NCI-H82 treated with DMSO at 0.1 percent for 48 hours (cell line): ENCODE measurements around the gene RILP.

Experiments used
- DNase-seq: peaks from one replicate; lab custom pipeline; 2025; ENCODE audit not compliant: unreplicated experiment; lab: John Stamatoyannopoulos, UW

Gene RILP

GRCh38 chr17:1629504-1630310 is 20.0 kb downstream of the RILP start:
- peak; percentile 38 for DNase-seq

GRCh38 chr17:1628856-1629503 is 20.7 kb downstream of the RILP start:
- DNase-seq: peak; percentile 96

GRCh38 chr17:1627982-1628855 is 21.4 kb downstream of the RILP start, which contains the start of gene SLC43A2:
TSS of gene SLC43A2 (minus strand) at chr17:1628834. CDS start at chr17:1627874, 960 bp downstream.
- peak; percentile 73 for DNase-seq

- DNase-seq: no peak
Observed at GRCh38 chr17:1627182-1627981, 22.3 kb downstream of the RILP start.

- peak; percentile 81 for DNase-seq
Observed at GRCh38 chr17:1626333-1626732, 23.3 kb downstream of the RILP start.

- no peak for DNase-seq
Observed at GRCh38 chr17:1625581-1625980, 24.1 kb downstream of the RILP start.

GRCh38 chr17:1625053-1625452 is 24.6 kb downstream of the RILP start:
- no peak for DNase-seq

GRCh38 chr17:1624650-1625049 is 25.0 kb downstream of the RILP start:
- DNase-seq: no peak

GRCh38 chr17:1623057-1623630 is 26.5 kb downstream of the RILP start:
- no peak for DNase-seq

- no peak for DNase-seq
Observed at GRCh38 chr17:1621273-1621954, 28.3 kb downstream of the RILP start.

GRCh38 chr17:1620486-1620885 is 29.2 kb downstream of the RILP start:
- DNase-seq: no peak

GRCh38 chr17:1617620-1618174 is 32.0 kb downstream of the RILP start:
- DNase-seq: no peak

GRCh38 chr17:1616101-1616500 is 33.6 kb downstream of the RILP start:
- no peak for DNase-seq

GRCh38 chr17:1612400-1612799 is 37.3 kb downstream of the RILP start:
- no peak for DNase-seq

GRCh38 chr17:1611715-1612114 is 38.0 kb downstream of the RILP start:
- no peak for DNase-seq

- no peak for DNase-seq
Observed at GRCh38 chr17:1608676-1609075, 41.0 kb downstream of the RILP start.

GRCh38 chr17:1607971-1608320 is 41.7 kb downstream of the RILP start:
- no peak for DNase-seq

GRCh38 chr17:1606352-1606985 is 43.2 kb downstream of the RILP start:
- DNase-seq: no peak
